Thyroid gland (tissue), 4 donors: ENCODE data around the gene ETV3.

Source experiments
- CTCF ChIP-seq, 6 experiments: fragments of 200-600 bp in 3 of 6; fragments of 450-650 bp in 3 of 6; sonication (generic) in 3 of 6; IDR thresholded peaks; one replicate each; pipeline ENCODE4 v1.5.1; 2016 to 2019; ENCODE audit warnings: antibody characterized with exemption in 6 of 6, mild to moderate bottlenecking in 2 of 6, inconsistent platforms in 1 of 6, moderate library complexity in 1 of 6
- POLR2A ChIP-seq, 2 donors: fragments of 450-650 bp; IDR thresholded peaks; one replicate each; pipeline ENCODE4 v1.6.1; 2017; ENCODE audit warnings: antibody characterized with exemption in 2 of 2, mild to moderate bottlenecking in 2 of 2, moderate library complexity in 1 of 2

- TF ChIP-seq CTCF (IDR thresholded peaks at IDR 0.05) (no peak), POLR2A (IDR thresholded peaks at IDR 0.05) (peak; percentile 28 to 94)
Observed at GRCh38 chr1:157138220-157139051, at the start of gene ETV3.
